Activated CD4-positive, alpha-beta T cell treated with anti-CD3 and anti-CD28 coated beads for 24 hours (primary cell): ENCODE results near the gene NID2.
A peak's percentile ranks its signal among the peaks of the same experiment; 100 is the strongest.

Experiments
- DNase-seq, 2 donors: peaks; one replicate each; pipeline ENCODE4 v3.0.0-alpha.2; 2020; ENCODE audit warnings: low read depth in 2 of 2

The NID2 gene

DNA sequence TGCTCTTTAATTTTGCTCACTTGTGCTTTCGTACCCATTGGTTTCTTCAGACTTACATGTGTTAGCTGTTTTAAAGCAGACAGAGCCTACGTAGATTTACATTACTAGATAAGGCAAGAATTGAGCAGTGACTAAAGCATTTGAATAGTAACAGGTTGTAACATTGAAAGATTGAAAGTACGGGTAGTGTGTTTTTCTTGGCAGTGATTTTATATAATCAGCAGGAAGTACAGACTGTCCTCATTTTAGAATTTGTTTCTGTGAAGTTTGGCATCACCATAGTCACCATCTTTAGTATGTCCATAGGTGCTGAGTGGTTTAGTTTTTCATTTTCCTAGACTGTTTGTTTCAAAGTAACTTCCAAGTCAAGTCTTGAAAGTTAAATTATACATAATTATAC lies 65.5 kb downstream of the NID2 start:
- no peak for DNase-seq

DNA sequence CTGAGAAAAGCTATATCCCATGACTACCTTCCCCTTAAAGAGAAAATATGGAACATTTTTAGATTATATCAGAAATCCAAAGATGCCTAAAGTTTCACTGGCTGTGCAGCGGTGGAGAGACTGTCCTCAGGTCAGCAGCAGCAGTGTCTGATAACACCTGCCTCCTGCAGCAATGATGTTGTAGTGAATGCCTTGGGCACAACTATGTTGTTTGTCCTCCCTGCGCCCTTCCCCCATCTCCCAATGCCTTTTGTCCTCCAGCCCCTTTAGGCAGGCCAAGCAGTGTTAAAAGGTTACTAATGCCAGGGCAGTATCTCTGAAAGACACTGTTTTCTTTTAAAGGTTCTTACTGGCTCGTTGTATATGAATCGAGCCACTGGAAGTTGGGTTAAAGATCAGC lies 66.3 kb downstream of the NID2 start:
- no peak for DNase-seq

DNA sequence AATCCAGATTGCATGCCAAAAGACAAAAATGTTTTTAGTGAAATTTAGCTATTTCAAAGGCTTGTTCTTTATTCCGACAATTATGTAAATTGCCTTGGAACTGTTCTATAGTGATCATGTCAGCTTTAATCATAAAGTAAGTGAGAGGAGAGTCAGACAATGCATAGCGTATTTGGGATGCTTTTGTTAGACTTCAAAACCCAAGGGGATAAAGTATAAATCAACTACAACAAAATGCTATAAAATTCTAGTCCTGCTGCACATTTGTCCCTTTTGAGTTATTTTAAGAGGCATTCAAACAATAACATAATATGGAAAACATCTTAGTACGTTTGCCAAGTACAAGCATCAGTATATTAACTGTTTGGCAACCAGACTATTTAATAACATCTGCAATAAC lies 68.2 kb downstream of the NID2 start:
- DNase-seq, result no peak

DNA sequence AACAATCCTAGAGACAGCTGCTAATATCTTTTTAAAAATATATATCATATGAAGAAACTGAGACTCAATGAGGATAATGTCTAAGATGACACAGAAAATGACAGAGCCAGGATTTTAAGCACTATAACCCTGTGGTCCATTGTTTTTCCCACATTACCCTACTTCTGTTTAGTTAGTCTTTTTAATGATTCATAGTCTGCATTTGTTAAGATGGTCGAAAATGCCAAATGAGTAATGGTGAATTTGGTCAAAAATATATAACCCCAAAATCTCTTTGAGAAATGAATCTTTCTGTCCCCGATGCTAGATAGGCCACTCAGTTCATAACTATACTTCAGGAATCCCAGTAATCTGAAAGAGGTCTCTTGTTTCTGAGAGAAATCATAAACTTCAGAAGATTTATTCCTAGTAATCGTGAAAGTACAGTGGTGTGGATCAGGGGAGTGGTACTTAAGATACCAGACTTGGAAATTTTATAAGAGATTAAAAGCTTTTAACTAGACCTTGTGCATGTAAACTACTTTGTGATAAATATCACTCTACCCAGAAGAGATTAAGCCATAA lies 68.8 kb downstream of the NID2 start:
- DNase-seq, result no peak

DNA sequence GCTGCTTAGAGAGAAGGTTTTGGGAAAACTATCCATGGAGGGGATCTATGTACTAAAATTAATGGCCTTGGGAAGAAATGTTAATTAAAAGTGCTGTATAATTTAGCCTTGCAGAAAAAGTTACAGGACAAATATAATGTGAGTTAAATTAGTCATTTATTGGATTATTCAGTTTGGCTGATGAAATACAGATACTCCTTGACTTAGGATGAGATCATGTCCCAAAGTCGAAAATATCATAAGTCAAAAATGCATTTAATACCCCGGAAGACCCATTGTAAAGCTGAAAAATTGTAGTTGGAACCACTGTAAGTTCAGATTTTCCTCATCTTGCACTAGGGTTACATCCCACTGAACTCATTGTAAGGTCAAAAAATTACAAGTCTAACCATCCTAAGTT lies 69.8 kb downstream of the NID2 start:
- DNase-seq, result no peak

DNA sequence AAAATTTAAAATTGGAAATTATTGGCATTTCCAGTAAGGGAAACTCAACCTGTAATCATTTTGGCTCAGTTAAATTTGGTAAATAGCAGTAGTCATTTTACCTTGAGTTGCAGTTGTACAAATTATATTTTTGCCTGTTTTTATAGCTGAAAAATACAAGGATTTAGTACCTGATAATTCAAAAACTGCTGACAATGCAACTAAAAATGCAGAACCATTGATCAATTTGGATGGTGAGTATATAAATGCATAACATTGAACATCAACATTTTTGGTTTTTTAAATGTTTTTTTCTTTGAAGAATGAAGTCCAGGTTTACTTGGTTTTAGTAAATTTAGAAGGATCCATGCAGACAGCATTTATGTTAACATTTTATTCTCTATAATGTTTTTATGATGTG lies 70.5 kb downstream of the NID2 start:
- no peak for DNase-seq

DNA sequence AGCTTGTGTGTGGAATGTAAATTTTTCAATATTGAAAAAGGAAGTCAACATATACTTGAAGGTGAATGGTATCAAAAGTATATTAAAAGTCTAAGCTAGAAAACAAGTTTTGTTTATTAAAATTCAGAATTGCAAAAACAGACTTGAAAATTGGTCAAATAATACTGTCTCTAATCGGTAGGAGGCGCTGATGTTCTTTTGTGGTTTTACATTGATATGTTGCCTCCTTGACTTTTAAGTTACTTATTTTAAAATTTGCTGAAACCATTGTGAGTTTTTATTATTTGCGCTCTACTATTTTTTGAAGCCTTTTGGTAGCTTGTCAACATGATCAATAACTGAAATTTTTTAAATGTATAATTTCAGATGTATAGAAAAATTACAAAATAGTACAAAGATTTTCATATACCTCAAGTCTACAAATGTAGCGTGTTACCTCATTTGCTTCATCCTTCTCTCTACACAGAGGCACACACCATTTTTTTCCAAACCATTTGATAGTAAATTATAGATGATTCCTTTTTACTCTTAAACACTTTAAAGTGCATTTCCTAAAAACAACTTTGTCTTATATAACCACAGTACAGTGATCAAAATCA lies 72.6 kb downstream of the NID2 start:
- DNase-seq, result no peak

DNA sequence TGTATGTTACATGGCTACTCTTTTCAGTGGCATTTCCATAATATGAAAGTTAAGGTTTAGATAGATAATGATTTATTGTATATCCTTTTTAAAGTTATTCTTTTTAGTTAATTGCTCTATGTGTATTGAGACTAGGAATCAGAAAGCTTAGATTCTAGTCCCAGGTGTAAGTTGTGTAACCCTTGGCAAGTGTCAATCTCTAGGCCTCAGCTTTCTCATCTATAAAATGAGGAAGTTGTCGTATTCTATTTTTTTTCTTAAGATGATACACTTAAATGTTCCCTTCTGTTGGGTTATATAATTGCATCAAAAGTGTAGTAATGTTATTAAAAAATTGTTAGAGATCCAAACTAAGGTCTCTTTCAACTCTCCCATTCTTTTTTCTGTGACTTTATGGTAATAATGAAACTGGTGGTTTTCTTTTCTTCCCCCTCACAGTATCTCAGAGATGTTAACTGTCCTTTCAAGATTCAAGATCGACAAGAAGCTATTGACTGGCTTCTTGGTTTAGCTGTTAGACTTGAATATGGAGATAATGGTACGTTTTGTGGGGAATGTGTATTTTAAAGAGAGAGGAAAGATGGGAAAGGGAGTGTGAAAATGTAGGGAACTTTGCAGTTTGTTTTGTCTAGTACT lies 75.5 kb downstream of the NID2 start:
- DNase-seq, result no peak

DNA sequence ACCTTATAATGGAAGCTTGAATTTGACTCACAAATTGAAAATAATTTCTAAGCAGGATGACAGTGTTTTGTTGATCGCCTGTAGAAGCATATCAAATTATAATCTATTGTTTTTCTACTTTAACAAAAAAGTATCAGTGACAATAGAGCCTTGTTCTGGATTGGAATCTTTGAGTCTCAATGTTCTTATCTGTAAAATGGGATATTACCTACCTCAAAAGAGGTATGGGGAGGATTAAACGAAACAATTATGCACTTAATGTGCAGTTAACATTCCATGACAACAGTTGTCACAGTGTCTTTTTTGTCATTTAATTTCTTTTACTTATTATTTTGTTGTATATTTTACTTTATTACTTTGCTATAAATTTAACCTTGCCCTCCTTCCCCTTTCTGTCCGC lies 78.4 kb downstream of the NID2 start:
- no peak for DNase-seq

DNA sequence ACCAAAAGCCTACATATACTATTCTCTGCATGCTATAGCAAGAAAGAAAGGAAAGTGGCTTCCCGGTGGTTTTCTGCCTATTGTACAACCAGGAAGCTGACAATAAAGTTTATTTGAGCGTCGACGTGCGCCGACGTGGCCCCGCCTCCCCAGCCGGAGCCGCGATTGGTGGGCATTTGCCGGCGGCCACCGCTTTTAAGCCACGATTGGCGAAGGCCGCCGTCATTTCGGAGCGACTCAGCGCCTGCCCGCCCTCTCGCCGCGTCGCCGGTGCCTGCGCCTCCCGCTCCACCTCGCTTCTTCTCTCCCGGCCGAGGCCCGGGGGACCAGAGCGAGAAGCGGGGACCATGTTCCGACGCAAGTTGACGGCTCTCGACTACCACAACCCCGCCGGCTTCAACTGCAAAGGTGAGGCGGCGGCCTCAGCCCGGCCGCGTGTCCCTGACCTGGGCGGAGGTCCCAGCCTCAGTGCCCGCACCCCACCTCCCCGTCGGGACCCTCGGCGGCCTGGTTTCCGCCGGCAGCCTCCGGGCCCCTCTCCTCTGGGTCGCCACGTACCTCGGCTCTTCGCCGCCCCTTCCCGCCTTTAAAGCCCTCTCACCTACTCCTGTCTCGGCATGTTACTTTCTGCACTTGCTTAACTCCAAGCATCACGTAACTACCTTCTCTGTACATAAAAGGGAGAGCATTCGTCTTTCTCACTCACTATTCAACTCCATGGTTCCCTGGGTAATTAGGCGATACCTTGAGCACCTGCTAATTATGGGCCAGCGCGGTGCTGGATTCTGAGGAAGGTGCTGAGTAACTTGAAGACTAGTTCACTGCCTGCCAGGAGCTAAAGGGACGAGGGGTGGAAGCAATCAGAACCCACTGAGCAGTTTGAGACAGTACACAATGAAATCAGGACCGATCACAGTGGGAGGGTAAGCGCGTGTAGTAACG lies 79.3 kb downstream of the NID2 start, which contains the start of gene RTRAF:
Gene RTRAF (plus strand): TSS at position 254 of the 942 bp plus-strand sequence. CDS start 94 bp downstream, at position 348.
- peak; percentile 86 to 87 for DNase-seq

DNA sequence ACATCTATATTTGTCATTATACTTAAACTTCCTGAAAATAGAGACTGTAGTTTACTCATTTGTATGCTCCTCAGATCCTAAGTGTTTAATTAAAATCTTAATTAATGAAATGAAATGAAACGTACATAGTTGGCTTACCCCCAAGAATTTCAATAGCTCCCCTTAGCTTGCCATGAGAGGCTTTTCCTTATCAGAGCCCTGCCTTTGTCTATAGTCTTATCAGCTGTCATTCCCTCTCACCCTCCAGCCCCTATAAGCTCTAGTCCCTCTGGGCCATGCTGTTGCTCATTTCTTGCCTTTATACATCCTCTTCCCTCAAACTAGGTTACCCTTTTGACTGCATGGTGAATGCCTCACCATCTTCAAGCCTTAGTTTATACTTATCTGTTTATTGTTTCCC lies 80.6 kb downstream of the NID2 start:
- DNase-seq, result no peak

DNA sequence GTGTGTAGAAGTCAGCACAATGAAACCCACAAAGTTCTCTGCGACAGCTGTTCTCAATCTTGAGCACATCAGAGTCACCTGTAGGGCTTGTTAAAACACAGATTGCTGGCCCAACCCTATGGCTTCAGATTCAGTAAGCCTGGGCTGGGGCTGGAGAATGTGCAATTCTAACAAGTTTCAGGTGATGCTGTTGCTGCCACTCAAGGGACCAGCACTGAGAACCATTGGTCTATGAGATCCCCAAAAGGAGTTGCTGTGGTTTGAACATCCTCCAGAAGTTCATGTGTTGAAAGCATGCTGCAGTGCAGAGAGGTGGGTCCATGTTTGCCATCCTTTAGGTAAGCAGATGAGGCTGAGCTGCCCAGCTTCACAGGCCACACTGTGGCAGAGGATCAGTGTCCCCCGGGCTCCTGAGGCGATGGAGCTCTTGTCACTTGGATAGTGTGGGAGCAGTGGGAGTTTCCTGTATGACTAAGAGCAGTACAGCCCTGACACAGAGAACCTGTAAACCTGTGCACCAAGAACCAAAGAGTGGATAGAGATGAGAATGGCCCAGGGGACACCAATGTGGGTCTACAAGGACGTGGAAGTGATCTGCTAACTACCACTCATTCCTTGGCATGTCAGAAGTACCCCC lies 87.5 kb downstream of the NID2 start:
- no peak for DNase-seq

DNA sequence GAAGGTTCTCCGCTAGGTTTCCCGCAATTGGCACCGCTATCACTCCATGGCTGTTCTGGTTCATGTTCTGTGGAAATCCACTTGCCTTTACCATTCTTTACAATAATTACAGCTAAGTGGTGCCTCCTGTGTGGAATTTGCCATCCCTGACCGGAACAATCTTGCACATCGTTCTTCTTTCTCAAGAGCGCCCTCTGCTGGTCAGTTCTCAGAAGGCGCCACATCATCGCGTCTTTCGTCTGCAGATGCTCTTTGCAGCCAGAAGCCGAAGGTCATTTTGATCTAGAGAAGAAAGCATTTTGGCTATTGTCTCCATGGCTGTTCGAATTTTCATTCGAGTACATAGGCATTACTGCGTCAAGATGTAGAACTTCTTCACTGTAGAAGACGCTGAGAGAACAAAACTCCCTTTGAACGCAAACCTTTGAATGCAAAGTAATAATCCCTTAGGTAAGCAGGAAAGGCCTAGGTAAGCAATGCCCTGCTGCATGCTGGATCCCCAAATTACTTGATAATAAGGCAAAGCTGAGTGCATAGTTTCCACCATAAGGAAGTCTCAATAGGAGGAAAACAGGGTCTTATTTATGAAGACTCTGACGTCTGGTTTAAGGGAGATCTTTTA lies 89.7 kb downstream of the NID2 start:
- DNase-seq, result peak; percentile 80 to 85

DNA sequence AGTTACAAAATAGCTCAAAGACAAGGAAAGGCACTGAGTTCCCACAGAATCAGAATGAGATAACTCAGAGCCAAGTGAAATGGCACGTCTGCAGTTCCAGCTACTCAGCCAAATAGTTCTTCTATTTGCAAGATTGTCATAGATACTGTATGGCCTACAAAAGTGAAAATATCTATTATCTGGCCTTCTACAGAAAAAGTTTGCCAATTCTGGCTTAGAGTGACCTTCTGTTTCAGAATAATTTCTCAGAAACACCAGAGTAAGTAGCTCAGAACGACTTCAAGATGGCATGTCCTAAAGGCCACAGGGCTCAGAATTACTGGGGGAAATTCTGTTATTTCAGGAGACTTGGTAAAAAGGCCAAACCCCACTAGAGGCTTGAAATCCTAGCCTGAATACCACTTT lies 90.2 kb downstream of the NID2 start:
- DNase-seq, result no peak

DNA sequence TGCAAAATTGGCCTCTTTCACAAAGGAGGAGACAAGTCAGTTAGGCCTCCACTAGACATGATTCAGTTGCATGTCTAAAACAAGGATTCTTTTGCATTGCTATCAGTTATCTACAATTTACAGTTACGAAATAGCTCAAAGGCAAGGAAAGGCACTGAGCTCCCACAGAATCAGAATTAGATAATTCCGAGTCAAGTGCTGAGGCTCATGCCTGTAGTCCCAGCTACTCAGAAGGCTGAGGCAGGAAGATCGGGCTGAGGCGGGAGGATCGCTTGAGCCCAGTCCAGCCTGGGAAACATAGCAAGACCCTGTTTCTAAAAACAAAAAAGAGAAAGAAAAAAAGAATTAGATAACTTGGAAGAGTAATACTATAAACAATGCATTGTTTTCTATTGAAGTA lies 91.8 kb downstream of the NID2 start:
- no peak for DNase-seq

DNA sequence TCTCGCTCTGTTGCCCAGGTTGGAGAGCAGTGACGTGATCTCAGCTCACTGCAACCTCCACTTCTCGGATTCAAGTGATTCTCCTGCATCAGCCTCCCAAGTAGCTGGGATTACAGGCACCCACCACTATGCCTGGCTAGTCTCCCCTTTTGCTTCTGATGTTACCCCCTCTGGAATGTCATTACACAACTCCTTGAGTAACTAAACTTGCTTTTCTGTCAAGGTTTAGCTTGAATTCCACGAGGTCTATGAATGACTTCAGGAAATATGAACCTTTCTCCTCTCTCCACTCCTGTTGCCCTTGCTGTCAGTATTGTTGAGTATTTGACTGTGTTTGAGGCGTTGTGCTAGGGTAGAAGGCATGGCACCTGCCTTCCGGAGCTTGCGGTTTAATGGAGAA lies 96.3 kb downstream of the NID2 start:
- no peak for DNase-seq

DNA sequence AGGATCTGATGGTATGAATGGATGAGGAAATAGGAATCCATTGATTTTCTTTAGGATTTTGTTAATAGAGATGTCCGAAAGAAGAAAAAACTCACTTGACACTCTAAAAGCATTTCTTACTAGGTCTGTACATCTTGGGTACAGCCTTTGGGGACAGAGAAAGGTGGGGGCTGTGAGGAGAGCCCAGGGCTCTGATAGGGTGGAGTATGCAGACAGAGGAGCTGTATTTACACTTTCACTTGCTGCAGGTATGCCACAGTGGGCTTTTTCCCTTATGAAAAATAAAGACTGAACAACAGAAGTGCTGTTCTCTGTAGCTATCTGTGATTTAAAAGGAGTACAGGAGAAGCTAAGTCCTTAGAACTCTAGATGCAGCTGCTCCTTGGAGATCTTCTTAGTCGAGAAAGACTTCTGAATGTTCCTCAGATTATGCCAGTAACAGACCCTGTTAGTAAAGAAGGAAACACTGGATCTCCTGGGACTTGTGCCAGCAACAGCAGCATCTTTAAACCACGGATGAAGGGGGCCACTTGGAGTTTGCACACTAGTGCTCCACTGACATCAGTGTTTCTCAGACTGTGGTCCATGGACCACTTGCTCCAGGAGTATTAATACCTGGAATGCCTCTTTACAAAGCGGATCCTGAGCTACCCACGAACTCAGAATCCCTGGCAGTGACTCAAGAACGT lies 98.9 kb downstream of the NID2 start:
- no peak for DNase-seq

DNA sequence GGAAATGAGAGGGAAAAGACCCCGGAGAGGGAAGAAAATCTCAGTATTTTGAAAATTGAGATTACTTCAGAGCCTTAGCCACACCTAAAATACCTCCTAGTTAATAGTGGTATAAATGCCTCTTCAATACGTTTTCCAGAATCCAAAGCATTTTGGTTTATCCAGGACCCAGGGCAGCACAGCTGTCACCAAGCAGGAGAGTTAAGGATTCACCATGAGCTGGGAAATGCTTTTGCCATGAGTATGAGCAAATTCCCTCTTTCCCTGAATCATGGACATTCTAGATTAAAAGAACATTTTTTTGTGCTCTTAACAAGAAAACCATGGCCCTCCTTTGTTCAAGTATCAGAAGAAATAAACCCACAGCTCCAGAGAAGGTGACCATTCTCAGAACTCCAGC lies 101.3 kb downstream of the NID2 start:
- no peak for DNase-seq

DNA sequence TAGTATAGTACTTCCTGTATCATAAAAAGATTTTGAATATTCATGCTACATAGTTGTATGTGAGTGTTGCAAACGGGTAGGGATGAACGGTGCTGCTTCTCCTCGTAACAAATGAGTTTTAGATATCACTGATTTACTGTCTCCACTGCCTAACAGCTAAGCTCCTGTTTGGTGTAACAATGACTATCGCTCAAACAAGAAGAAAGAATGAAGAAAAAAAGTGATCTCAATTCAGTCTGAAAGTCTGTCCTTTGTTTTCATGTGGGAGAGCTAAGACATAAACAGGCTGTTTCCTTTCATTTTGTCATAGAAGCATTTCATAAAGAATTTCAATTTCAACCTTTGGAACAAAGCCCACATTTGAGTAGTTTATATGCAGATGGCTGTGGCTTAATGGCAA lies 105.6 kb downstream of the NID2 start:
- DNase-seq, result no peak

DNA sequence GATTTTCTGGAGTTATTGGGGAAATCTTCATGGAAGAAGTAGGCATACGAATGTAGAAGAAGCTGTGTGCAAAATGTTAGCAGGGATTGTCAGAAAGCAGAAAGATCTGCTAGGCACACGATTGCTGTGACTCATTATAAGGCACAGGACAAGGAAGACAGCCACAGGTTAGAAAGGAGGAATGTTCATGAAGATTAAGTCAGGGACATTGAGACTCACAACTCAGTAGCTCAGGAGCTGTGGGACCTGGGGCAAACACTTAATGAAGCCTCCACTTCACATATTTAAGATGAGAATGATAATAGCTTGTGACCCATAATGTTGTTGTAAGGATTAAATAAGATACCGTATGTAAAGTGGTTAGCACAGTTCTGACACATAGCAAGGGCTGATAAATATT lies 106.1 kb downstream of the NID2 start:
- DNase-seq, result no peak

DNA sequence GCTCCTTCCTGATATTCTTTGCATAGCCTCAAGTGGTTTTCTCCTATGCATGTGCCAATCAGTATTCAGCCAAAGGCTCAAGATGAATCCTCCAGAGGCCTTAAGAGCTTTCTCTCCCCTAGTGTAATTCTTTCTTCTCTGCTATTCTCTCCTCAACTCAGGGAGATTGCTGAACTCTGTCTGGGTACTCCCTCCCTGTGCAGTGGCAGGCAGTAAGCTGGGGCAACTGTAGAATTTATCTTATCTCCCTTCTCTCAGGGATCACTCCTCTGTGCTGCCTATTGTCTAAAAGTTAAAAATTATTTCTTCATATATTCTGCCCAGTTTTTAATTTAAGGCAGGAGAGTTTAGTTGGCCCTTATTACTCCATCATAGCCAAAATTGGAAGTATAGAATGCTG lies 108.0 kb downstream of the NID2 start:
- no peak for DNase-seq
